NB4 (cell line): Measurements from ENCODE around the gene CCDC88C.

ENCODE experiments used
- CTCF ChIP-seq: IDR thresholded peaks from one replicate; pipeline ENCODE4 v1.5.1; 2012; ENCODE audit warnings: low read depth, low read length
- MAX ChIP-seq: IDR thresholded peaks from 2 replicates; pipeline ENCODE4 v1.6.1; 2011; ENCODE audit warnings: low read depth, low read length
- POLR2A ChIP-seq: IDR thresholded peaks from 2 replicates; pipeline ENCODE4 v1.6.1; 2011; ENCODE audit warnings: mild to moderate bottlenecking; ENCODE audit not compliant: insufficient read length; ENCODE audit errors: extremely low read depth

- TF ChIP-seq CTCF (no peak), POLR2A (no peak), MAX (no peak)
Measured at GRCh38 chr14:91335191-91336092, 82.2 kb downstream of the CCDC88C start.
